ENCODE measurements around the gene CRYGD.

- TF ChIP-seq CTCF (conservative IDR thresholded peaks at IDR 0.05) (no peak), ZFX (IDR thresholded peaks at IDR 0.05) (no peak)
These were observed 27.0 kb downstream of the CRYGD start for GRCh38 chr2:208097313-208097712.
